ENCODE measurements around the gene FAM13C.

The FAM13C gene

DNA sequence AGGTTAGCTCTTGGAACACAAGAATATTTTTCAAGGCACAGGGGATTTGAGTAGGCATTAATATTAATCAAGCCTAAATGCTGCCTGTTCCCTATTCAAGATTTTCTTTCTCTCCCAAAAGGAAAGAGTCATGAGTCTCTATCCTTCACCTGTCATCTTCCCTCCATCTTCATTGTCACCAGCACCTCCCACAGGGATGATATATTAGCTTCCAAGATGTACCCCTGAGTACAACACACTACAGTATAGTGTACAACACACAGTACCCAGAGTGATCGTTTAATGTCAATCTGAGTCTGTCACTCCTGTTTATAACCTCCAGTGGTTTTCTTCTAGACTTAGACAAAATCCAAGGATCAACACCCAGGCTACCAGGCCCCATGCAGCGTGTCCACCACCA is 50.1 kb downstream of the FAM13C start:
- no peak for FAIRE-seq

DNA sequence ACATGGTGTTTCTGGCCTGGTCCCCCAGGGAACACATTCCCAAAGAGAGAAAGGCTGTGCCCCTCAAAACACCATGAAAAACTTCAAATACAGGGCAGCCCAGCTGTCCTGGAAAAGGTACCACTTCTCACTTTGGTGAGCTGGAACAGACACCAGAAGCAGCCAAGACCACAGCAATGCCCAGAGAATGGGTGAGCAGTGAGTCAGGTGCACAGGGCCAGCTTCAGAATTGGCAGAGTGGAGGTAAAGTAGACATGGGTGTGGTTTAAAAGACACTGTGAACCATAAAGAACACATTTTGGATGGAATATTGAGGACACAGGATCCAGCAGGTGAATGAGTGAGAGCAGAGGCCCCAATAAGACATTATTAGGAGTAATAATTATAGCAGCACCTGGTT is 51.3 kb downstream of the FAM13C start:
- FAIRE-seq: no peak

DNA sequence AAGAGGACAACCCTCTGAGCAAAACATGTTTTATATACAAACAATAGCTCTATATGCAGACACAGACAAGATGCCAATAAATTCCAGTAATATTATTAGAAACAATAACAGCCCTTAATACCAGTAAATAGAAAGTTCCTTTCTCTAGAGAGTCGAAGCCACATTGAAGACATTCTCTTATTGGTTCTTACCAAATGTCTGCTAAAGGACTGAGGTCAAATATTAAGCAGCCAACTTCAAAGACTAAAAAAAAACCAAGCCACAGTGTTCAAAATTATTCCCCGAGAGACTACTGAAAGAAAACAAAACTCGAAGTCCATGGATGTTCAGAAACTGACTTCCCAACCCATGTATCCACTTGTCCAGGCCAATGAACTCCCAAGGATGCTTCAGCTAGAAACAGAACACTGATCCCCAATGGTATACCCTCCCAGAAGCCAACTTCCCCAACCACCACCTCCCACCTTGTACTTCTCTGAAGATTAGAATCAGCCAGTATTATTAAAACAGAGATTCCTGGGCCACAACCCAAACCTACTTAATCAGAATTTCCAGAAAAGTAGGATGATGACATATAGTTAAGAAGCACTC is 51.9 kb downstream of the FAM13C start:
- no peak for FAIRE-seq

DNA sequence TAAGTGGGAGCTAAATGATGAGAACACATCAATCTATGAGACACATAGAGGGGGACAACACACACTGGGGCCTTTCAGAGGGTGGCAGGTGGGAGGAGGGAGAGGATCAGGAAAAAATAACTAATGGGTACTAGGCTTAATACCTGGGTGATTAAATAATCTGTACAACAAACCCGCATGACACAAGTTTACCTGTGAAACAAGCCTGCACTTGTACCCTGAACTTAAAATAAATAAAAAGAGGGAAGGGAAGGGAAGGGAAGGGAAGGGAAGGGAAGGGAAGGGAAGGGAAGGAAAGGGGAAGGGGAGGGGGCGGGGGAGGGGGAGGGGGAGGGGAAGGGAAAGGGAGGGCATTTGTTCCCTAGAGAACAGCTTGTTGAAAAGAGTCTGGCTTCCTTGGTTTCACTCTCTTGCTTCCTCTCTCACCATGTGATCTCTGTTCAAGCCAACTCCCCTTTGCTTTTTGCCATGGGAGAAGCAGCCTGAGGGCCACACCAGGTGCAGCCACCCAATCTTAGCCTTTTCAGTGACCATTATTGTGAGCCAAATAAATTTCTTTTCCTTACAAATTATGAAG is 57.7 kb downstream of the FAM13C start:
- no peak for FAIRE-seq

GRCh38 chr10:59303018-59303417 is 59.3 kb downstream of the FAM13C start:
- FAIRE-seq: no peak

- FAIRE-seq: no peak
Observed at GRCh38 chr10:59302381-59302780, 60.0 kb downstream of the FAM13C start.

DNA sequence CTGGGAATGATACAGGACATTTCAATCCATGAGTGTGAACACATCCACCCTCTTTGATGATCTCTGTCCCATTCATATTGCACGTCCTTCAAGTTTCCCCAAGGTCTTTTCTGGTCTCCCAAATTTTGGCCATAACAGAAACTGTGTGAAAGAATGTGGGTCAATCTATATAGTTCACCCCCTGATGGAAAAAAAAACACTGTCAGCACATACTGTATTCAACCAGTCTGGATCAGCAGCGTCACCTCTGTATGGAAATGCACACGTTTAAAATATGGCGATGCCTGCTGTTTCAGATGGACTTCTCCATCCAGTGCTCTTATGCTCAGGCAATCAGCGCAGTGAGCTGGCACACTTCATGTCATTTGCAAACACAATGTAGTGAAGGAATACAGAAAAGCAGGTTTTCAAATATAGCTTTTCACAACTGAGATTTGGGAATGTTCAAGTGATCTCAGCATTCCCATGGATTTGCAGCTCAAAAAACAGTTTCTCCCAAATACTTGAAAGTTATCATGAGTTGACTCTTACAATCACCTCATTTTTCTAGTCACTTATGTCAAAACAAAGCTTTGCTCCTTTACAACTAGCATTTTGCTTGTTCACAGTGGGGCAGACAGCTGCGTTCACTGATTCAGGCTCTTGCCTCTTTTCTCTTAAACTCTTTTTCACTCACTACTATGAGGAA is 61.1 kb downstream of the FAM13C start:
- FAIRE-seq: no peak

DNA sequence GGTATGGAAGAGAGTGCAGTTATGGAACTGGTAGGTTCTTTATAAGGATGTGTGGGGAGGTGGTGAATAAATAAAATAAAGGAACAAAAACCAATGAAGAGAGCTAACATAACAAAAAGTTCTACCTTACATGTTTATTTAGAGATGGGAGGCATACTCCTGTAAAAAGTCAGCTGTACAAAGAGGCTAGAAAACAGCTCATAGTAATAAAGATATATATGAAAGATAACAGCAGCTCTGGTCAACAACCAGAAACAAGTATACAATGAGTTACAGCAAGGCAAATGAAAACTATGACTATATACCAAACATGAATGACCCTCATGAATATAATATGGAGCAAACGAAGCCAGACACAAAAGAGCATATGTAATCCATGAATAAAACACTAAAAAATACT is 62.0 kb downstream of the FAM13C start:
- FAIRE-seq: no peak

DNA sequence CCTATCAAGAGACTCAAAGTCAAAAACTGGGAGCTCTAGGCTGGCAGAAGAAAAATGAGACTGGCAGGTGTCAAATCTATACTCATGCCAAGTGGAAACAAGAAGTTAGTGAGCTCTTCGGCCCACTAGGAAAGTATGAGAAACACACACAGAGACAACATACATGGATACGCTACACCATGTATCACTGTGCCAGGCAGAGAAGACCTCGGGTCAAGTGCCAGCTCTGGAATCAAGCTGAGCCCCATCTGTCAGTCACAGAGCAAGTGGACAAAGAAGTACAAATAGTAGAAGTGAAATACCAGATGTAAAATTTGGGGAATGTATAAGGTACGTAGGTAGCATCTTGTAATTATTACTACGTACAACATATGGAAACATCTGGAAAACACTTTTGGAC is 62.4 kb downstream of the FAM13C start:
- FAIRE-seq: no peak

- FAIRE-seq: no peak
Observed at GRCh38 chr10:59290448-59290847, 71.9 kb downstream of the FAM13C start.

- FAIRE-seq: no peak
Observed at GRCh38 chr10:59289853-59290252, 72.5 kb downstream of the FAM13C start.

DNA sequence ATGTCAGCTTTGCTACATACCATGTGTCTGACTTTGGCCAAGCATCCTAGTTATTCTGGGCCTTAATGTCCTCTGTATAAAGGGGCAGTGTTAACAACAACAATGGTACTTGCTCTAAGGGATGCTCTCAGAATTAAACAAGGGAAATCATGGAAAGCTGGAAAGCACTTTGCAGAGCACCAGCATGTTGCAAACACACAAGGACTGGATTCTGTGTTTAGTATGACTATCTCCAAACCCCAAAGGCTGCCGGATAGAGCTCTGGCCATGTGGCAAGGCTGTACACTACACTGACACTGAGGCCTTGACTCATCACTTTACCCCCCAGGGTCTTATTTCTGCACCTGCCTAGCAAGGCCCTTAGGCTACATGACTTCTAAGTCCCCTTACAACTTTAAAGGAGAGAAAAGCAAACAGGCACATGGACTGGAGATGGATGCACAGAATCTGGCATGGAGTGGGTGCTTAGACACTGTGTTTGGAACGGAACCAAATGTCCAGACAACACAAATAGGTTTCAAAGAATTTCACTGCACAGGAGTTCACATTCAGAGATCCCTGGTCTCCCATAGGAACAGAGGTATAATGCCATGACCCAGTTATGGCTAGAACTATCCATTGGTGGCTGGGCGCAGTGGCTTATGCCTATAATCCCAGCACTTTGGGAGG is 74.6 kb downstream of the FAM13C start:
- FAIRE-seq: no peak

DNA sequence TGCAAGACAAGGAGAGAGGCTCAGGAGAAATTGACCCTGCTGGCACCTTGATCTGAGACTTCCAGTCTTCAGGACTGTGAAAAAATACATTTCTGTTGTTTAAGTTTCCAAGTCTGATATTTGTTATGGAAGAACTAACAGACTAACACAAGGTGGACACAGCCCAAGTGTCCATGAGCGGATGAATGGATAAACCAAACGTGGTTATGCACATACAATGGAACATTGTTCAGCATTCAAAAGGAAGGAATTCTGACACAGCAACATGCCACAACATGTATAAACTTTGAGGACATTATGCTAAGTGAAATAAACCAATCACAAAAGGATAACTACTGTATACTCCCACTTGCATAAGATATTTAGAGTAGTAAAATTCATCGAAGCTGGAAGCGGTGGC is 76.5 kb downstream of the FAM13C start:
- FAIRE-seq: no peak

GRCh38 chr10:59285073-59285472 is 77.3 kb downstream of the FAM13C start:
- FAIRE-seq: no peak

- no peak for FAIRE-seq
Observed at GRCh38 chr10:59284118-59284975, 78.0 kb downstream of the FAM13C start.

DNA sequence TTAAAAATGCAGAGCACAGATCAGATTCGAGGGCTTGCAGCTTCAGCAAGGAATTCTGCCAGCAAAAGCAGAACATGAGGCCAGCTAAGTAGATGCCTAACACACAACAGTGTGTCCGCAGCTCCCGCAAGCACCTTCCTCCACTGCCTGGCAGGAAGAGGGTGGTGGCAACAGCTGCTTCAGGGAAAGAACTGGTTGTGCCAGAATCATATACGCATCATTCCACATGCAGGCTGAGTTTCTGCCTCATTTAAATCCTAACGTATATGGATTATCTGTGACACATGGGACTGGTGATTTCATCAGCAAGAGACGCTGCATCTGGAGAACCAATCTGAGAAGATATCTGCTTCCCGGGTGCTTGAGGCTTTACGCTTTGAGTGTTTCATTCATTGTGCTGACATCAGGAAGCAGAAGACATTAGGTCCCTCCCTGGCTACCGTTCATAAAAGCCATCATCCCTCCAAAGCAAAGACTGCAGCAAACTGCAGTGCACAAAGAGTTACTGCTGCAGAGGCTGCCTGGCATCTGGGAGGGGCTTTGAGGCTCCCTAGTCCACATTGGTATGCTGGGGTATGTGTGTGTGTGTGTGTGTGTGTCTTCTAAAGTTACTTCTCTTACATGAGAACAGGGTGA is 78.8 kb downstream of the FAM13C start:
- FAIRE-seq: no peak

DNA sequence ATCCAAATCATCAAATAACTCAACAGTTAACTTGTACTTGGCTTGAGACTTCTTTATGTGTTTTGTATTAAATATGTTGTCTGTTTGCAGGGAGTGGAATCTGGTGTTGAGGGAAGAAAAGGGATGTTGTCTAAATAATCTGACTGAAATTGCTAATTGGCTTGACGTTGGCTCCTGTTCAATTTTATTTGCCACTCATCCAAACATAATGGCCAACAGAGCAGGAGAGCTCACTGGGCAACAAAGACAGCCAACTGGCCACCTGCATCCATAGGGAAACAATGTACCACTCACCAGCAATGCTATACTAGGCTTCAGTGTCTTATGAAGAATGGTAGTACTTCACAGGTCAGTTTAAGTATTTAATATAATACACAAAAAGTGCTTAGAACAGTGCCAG is 80.5 kb downstream of the FAM13C start:
- no peak for FAIRE-seq

DNA sequence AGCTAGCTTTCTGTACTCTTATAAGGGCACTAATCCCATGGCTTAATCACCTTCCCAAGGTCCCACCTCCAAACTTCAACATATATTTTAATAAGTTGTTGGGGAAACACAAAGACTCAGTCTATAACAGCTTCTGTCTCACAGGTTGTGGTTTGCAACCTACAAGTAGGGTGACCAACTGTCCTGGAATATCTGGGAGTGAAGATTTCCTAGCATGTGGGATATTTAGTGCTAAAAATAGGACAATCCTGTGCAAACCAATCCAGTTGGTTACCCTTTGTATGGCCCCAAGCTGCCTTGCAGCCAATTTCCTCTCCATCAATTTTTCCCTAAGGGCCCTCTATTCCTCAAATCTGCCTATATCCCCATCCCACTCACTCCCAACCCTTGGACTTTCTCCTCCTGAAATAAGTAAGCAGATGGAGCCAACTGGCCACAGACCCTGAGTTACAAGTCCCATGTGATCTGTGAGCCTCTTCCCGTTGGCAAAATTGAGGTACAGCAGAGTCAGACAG is 82.3 kb downstream of the FAM13C start:
- FAIRE-seq: no peak

DNA sequence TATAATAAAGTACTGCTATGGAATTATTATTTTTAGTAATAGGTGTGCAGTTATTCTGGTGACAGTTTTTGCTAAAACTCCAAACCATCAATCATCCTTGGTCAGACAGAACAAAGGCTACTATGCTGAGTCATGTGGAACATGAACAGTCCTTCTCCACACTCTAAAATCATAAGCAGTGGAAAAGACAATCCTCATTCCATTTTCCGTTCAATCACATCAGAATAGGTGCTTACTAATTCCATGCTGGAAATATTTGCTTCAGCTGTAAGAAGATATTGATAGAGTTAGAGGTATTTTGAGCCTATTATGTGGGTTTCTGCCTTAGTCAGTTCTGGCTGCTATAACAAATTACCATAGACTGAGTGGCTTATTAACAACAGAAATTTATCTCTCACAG is 82.9 kb downstream of the FAM13C start:
- no peak for FAIRE-seq

GRCh38 chr10:59276919-59277318 is 85.4 kb downstream of the FAM13C start:
- FAIRE-seq: no peak

- no peak for FAIRE-seq
Observed at GRCh38 chr10:59276133-59276532, 86.2 kb downstream of the FAM13C start.

- no peak for FAIRE-seq
Observed at GRCh38 chr10:59273445-59273844, 88.9 kb downstream of the FAM13C start.
